ENCODE data around the gene ARSI. TPM values are rescaled to one million over a fixed set of nuclear protein-coding genes. Genes with fewer than 3 reads are reported as not detected.
"Not testable (repeated sequence)": the region's sequence is repeated elsewhere in the genome, so short reads cannot be mapped to it uniquely, and the experiment has no call there.

ARSI gene
- total RNA-seq, 1 donor from 2014 or later, result not detected

DNA sequence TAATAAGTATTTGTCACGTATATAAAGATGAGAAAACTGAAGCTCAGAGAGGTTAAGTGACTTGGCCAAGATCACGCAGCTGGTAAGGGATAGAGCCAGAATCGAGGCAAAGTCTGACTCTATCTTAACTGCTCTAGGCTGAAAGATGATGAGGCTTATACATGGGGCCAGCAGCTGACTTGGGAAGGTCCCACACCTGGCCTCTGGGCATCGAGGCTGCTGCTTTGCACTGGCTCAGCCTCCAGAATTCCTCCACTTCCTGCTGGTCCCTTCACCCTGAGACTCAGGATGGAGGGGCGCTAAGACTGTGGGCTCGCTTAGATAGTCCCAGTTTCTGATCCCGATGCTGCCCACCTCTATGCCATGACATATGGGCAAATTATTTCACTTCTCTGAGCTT lies 48.3 kb downstream of the ARSI start:
- Mint-ChIP-seq H3K27ac (no peak overlapping the region), H3K27me3 (no peaks in the 10 kb centered on the region), H3K36me3 (ENCODE audit: low read depth) (no peaks in the 10 kb centered on the region), H3K4me3 (no peak overlapping the region), H3K4me1 (no peaks in the 10 kb centered on the region), H3K9me3 (no peaks in the 10 kb centered on the region)
- no peak for DNase-seq
- intact Hi-C loops (cut with micrococcal nuclease), result no loop called here

- DNase-seq, result no peak
- H3K27me3 Mint-ChIP-seq, result no peaks in the 10 kb centered on the region
- H3K4me1 Mint-ChIP-seq, result no peaks in the 10 kb centered on the region
- intact Hi-C loops (cut with micrococcal nuclease), result no loop called here
- no peaks in the 10 kb centered on the region for H3K9me3 Mint-ChIP-seq
- H3K4me3 Mint-ChIP-seq, result no peak overlapping the region
- no peak overlapping the region for H3K27ac Mint-ChIP-seq
- H3K36me3 Mint-ChIP-seq (ENCODE audit: low read depth), result no peaks in the 10 kb centered on the region
Observed at GRCh38 chr5:150253416-150254208, 49.1 kb downstream of the ARSI start.

GRCh38 chr5:150252489-150252888 lies 50.2 kb downstream of the ARSI start:
- DNase-seq, result no peak
- Mint-ChIP-seq H3K9me3 (no peaks in the 10 kb centered on the region), H3K27me3 (no peaks in the 10 kb centered on the region), H3K4me3 (no peak overlapping the region), H3K36me3 (ENCODE audit: low read depth) (no peaks in the 10 kb centered on the region), H3K4me1 (no peaks in the 10 kb centered on the region), H3K27ac (no peak overlapping the region)
- intact Hi-C loops (cut with micrococcal nuclease), result no loop called here

DNA sequence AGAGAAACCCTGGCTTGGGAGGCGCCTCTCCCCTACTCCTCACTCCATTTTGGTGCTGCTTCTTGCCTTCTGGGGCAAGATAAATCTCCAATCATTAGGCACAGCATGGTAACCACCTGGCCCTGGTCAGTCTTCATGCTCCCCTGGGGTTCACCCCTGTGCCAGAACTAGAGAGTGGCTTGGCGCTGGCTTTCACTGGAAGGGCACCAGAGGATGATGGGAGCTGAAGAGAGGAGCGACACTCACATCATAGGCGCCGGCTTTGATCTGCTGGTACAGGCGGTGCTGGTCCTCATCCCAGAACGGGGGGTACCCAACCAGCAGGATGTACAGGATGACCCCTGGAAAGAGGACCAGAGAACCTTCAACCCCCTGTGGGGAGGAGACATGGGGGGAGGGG lies 51.2 kb downstream of the ARSI start:
- no peaks in the 10 kb centered on the region for H3K9me3 Mint-ChIP-seq
- H3K4me1 Mint-ChIP-seq, result no peaks in the 10 kb centered on the region
- H3K27me3 Mint-ChIP-seq, result no peaks in the 10 kb centered on the region
- intact Hi-C loops (cut with micrococcal nuclease), result no loop called here
- no peaks in the 10 kb centered on the region for H3K36me3 Mint-ChIP-seq (ENCODE audit: low read depth)
- DNase-seq, result no peak
- H3K4me3 Mint-ChIP-seq, result no peak overlapping the region
- no peak overlapping the region for H3K27ac Mint-ChIP-seq

DNA sequence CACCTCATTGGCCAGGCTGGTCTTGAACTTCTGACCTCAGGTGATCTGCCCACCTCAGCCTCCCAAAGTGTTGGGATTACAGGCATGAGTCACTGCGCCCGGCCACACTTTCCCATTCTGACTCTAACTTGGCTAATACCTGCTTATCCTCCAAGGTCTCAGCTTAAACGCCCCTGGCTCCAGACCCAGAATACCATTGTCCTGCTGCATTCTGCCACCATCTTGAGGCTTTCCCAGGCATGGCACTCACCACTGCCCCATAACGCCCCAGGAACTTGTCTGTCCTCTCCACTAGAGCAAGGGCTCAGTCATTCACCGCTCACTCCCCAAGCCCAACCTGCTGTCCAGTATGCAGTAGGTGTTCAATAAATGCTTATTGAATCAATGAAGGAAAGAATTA lies 53.0 kb downstream of the ARSI start:
- no peaks in the 10 kb centered on the region for H3K9me3 Mint-ChIP-seq
- H3K36me3 Mint-ChIP-seq (ENCODE audit: low read depth), result no peaks in the 10 kb centered on the region
- intact Hi-C loops (cut with micrococcal nuclease), result no loop called here
- no peaks in the 10 kb centered on the region for H3K4me1 Mint-ChIP-seq
- no peak for DNase-seq
- no peaks in the 10 kb centered on the region for H3K27me3 Mint-ChIP-seq
- no peak overlapping the region for H3K27ac Mint-ChIP-seq
- no peak overlapping the region for H3K4me3 Mint-ChIP-seq

- Mint-ChIP-seq H3K27ac (no peak overlapping the region), H3K27me3 (no peaks in the 10 kb centered on the region), H3K4me1 (no peaks in the 10 kb centered on the region), H3K9me3 (no peaks in the 10 kb centered on the region), H3K36me3 (ENCODE audit: low read depth) (no peaks in the 10 kb centered on the region), H3K4me3 (no peak overlapping the region)
- no peak for DNase-seq
- intact Hi-C loops (cut with micrococcal nuclease), result no loop called here
Observed at GRCh38 chr5:150248946-150249345, 53.8 kb downstream of the ARSI start.

DNA sequence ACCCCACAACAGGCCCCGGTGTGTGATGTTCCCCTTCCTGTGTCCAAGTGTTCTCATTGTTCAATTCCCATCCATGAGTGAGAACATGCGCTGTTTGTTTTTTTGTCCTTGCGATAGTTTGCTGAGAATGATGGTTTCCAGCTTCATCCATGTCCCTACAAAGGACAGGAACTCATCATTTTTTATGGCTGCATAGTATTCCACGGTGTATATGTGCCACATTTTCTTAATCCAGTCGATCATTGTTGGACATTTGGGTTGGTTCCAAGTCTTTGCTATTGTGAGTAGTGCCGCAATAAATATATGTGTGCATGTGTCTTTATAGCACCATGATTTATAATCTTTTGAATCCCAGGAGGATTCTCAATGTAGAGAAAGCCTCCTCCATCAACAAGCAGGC lies 54.2 kb downstream of the ARSI start:
- H3K4me3 Mint-ChIP-seq; H3K27ac Mint-ChIP-seq; H3K27me3 Mint-ChIP-seq; intact Hi-C loops (cut with micrococcal nuclease); DNase-seq; H3K36me3 Mint-ChIP-seq (ENCODE audit: low read depth); H3K4me1 Mint-ChIP-seq; H3K9me3 Mint-ChIP-seq: not testable (repeated sequence)

DNA sequence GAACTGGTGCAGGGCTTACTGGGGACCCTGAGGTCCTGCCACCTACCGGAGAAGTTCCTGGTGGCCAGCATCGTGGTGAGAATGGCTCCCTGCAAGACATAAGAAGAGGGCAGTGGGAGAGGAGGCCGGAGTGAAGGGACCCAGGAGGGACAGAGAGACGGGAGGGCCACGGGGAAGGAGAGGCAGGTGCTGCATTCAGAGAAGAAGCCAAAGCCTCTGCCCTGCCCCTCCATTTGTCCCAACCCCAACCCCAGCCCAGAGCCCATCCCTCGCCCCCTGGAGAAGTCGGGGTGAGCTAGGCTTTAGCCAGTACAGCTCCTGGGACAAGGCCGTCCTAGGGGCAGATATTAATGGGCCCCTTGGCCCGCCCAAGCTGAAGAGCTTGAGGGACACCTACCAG lies 55.0 kb downstream of the ARSI start:
- H3K27ac Mint-ChIP-seq, result no peak overlapping the region
- H3K4me1 Mint-ChIP-seq, result no peaks in the 10 kb centered on the region
- H3K9me3 Mint-ChIP-seq, result no peaks in the 10 kb centered on the region
- DNase-seq, result no peak
- intact Hi-C loops (cut with micrococcal nuclease), result no loop called here
- H3K27me3 Mint-ChIP-seq, result no peaks in the 10 kb centered on the region
- no peak overlapping the region for H3K4me3 Mint-ChIP-seq
- H3K36me3 Mint-ChIP-seq (ENCODE audit: low read depth), result no peaks in the 10 kb centered on the region

- no peak overlapping the region for H3K4me3 Mint-ChIP-seq
- H3K27ac Mint-ChIP-seq, result no peak overlapping the region
- intact Hi-C loops (cut with micrococcal nuclease), result no loop called here
- no peak for DNase-seq
- no peaks in the 10 kb centered on the region for H3K9me3 Mint-ChIP-seq
- no peaks in the 10 kb centered on the region for H3K27me3 Mint-ChIP-seq
- no peaks in the 10 kb centered on the region for H3K4me1 Mint-ChIP-seq
- H3K36me3 Mint-ChIP-seq (ENCODE audit: low read depth), result no peaks in the 10 kb centered on the region
Observed at GRCh38 chr5:150246835-150247234, 55.9 kb downstream of the ARSI start.

DNA sequence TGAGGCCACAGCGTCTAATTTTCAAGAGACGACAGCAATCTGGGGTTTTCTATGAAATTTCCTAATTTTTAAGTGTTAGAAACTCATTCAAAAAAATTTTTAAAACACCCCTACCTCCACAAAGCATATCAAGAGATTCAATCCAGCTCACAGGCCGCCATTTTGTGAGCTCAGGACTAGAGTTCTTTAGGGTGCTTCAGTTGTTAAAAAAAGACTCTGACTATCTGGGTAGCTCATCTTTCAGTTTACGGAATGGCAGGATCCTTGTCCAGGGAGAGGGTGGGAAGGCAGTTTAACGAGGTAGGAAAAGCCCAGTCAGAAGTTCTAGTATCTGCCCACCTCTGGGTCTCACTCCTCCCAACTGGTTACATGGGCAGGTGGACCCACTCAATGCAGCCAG lies 56.3 kb downstream of the ARSI start:
- Mint-ChIP-seq H3K36me3 (ENCODE audit: low read depth) (no peaks in the 10 kb centered on the region), H3K4me3 (no peak overlapping the region), H3K27me3 (no peaks in the 10 kb centered on the region), H3K9me3 (no peaks in the 10 kb centered on the region), H3K27ac (no peak overlapping the region), H3K4me1 (no peaks in the 10 kb centered on the region)
- DNase-seq, result no peak
- intact Hi-C loops (cut with micrococcal nuclease), result no loop called here

Other genes starting within 250 kb of the ARSI start
- gene CSF1R, start 216.4 kb downstream of the ARSI start, total RNA-seq, result 0.14 TPM in 1 of 2 replicates, not detected in the other
- gene PDGFRB, start 147.1 kb downstream of the ARSI start, total RNA-seq, result 0.62 and 1.5 TPM in 2 replicates
- gene CDX1, start 136.1 kb downstream of the ARSI start, total RNA-seq, result not detected in 2 replicates
- gene SLC6A7, start 112.8 kb downstream of the ARSI start, total RNA-seq, result not detected in 2 replicates
- not detected in 2 replicates for gene CAMK2A, start 13.1 kb downstream of the ARSI start, total RNA-seq
- gene TCOF1, start 54.8 kb upstream of the ARSI start, total RNA-seq, result 130 and 140 TPM in 2 replicates
- 322 and 325 TPM in 2 replicates for gene CD74, start 110.0 kb upstream of the ARSI start, total RNA-seq
- gene RPS14, start 146.8 kb upstream of the ARSI start, total RNA-seq, result 2,567 and 2,587 TPM in 2 replicates
- gene NDST1, start 205.2 kb upstream of the ARSI start, total RNA-seq, result 2.8 and 3.9 TPM in 2 replicates

All from activated CD4-positive, alpha-beta T cell treated with anti-CD3 and anti-CD28 coated beads, Interleukin-2, amount 10 ng/mL, durations not matched to agents 24 days and 14 days (primary cell).